D341Med (cell line): ENCODE results near the gene CELF1.
A peak's percentile ranks its signal among the peaks of the same experiment; 100 is the strongest.

Source experiments
- DNase-seq: peaks from one replicate; pipeline ENCODE4 v3.0.0; 2012; ENCODE audit warnings: low spot score

Gene CELF1

DNA sequence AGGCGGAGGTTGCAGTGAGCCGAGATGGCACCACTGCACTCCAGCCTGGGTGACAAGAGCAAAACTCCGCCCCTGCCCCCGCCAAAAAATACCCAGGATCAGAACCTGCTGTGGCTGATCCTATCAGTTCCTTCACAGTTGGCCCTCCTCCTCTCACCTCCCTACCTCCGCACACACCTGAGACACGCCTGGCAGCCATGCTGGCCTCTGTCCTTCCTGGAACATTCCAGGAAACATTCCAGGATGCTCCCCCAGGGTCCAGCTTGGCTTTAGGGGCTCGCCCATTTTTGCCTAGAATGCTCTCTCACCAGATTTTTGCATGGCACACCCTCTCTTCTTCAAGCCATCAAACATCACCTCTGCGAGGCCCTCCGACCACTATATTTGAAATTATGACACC is 106.1 kb downstream of the CELF1 start:
- DNase-seq = no peak

DNA sequence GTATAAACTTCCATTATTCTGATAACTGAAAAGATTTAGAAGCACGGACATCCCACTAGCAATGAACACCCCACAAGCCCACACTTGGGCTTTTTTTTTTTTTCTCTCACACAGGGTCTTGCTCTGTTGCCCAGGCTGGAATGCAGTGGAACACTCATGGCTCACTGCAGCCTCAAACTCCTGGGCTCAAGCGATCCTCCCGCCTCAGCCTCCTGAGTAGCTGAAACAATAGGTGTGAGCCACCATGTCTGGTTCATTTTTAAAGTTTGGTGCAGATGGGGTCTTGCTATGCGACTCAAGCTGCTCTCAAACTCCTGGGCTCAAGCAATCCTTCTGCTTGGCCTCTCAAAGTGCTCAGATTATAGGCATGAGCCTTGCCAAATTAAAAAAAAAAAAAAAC is 107.1 kb downstream of the CELF1 start:
- no peak for DNase-seq

DNA sequence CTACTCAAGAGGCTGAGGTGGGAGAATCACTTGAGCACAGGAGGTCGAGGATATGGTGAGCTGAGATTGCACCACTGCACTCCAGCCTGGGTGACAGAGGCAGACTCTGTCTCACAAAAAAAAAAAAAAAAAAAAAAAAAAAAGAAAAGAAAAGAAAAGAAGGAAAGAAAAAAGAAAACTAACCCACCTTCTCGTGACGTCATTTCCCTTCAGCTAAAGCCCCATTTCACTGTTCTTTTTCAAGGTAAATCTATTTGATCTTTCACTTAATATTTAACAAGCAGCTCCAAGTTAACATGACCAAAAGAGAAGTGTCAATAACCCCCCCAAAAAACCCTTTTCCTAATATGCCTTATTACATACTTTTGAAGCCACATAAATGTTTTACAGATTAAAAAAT is 109.1 kb downstream of the CELF1 start:
- DNase-seq = no peak

DNA sequence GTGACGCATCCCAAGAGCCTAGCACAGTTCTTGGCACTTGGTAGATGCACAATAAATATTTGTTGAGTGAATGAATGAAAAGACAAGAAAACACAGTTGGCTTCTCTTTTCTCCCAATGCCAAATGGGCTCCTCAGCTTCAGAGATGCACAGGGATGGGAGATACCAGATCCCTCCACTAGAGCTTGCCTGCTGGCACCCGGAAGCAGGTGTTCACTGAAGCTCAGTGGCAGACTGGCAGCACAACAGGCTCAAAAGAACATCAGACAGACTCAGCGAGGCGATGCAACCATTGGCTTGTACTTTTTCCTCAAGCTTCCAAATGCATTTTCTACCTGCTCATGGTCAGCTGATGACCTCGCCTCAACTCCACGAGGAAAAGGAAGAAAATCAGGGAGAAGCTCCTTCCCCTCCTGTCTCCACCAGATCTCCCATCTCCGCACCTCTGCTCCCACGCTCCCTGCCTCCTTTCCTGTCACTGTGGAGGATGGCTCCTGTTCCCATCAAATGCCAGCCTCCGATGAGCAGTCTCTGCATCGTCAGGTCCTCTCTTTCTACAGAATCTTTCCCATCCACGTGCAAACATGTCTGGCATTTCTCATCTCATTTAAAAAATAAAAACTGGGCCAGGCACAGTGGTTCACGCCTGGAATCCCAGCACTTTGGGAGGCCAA is 109.8 kb downstream of the CELF1 start:
- peak; percentile 57 for DNase-seq

DNA sequence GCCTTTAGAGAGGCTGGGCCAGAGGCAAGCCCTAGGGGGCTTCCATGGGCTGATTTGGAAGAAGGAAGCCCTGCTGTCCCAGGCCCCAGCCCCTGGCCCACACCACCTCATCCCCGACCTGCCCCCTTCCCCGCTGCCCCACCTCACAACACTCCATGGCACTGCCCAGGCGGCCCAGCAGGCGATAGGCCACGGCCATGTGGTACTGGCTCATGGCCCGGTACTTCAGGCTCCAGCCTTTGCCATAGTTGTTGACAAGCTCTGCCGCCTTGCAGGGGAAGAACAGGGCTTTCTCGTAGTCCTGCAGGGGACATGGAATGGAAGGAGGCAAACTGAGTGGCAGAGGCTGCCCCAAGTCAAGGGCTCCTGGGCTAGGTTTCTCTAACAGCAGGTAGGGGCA is 110.4 kb downstream of the CELF1 start:
- DNase-seq = no peak

DNA sequence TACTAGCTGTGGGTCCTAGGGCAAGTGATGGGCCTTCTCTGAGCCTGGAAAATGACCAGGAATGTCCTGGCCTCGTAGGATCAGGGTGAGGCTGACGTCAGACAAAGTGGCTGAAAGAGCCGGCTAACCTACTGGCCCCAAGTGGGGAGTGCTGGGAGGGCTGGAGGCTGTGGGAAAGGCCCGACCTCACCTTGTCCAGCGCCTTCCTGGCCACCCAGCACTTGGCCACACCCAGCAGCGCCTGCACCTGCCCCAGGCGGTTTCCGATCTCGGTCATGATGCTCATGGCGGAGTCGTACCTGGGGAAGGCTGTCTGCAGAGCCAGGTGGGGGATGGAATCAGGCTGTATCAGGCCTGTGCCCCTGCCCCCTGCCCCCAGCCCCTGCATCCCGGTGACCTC is 111.5 kb downstream of the CELF1 start:
- no peak for DNase-seq

DNA sequence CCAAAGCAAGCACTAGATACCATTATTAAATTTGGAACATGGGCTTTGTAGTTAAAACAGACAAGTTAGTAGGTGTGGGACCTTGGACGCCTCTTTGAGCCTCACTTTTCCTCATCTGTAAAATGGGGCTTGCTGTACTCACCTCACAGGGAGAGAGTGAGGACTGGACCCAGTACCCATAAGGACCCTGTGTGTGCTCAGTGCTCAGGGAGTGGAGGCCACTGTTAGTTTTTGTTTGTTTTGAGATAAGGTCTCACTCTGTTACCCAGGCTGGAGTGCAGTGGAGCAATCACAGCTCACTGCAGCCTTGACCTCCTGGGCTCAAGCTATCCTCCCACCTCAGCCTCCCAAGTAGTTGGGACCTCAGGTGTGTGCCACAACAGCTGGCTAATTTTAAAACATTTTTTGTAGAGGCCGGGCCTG is 112.9 kb downstream of the CELF1 start:
- no peak for DNase-seq

DNA sequence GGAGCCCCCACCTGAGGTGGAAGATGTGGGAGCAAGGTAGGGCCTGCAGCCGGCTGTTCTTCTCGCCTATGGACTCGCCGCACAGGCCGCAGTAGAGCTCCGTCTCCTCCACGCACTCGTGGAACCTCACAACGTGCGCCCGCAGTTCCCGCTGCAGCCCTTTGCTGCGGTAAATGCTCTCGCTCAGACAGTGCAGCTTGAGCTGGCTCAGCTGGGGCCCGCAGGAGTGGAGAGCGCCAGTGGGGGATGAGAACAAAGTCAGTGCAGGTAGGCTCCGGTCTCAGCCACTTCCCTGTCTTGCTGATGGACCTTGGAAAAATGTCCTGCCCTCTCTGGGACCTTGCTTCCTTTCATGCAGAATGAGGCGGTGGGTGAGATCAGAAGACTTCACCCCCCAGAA is 114.2 kb downstream of the CELF1 start:
- DNase-seq = no peak

DNA sequence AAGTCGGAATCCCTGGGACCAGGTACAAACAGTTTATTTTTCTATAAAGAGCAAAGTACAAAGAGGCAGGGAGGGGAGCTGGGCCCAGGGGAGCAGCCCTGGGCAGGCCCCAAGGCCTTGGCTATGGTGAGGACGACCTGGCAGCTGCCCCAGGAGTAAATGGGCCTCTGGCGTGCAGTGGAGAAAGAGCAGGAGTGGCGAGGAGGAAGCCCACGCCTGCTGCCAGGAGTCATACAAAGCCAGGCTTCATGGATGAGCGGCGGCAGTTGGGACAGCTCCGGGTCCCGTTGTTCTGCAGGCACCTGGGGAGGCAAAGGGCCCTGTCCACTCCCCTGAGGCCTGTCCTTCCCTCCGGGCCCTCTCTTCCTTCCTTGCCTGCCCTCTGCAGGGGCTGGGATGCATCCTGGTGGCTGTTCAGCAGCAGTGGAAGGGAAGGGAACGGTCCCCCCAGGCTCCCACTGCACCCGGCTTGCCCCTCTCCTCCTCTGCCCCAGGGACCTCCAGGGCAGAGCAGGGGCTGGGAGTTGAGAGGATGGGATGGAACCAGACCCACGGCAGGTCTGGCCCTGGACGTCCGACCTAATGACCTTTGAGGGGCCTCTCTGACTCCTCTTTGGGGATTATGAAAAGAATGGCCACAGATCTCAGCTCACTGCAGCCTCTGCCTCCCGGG is 115.0 kb downstream of the CELF1 start:
- no peak for DNase-seq

DNA sequence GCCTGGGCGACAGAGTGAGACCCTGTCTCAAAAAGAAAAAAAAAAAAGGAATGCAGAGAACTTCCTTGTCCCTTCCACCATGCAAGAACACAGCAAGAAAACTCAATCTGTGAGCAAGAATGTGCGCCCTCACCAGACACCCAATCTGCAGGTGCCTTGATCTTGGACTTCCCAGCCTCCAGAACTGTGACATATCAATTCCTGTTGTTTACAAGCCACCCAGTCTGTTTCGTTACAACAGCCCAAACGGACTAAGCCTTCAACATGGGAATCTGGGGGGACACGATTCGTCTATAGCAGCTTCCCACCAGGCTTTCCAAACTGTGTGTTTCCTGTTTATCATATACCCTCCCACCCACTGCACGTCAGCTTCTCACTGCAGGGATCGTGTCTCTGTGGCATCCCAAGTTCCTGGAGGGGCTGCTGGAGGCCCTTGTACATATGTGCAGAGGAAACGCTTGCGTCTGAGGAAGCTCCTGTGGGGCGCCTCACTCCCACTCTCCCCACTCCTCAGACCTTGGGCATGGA is 115.7 kb downstream of the CELF1 start:
- no peak for DNase-seq

DNA sequence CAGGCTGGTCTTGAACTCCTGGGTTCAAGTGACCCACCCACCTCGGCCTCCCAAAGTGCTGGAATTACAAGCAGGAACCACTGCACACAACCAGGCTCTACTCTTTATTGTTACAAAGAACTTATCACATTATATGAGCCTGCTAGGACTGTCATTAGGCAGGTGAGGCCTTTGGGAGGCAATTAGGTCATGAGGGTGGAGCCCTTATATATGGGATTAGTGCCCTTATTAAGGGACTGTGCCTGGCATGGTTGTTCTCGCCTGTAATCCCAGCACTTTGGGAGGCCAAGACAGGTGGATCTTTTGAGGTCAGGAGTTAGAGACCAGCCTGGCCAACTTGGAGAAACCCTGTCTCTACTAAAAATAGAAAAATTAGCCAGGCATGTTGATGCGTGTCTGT is 116.2 kb downstream of the CELF1 start:
- no peak for DNase-seq

DNA sequence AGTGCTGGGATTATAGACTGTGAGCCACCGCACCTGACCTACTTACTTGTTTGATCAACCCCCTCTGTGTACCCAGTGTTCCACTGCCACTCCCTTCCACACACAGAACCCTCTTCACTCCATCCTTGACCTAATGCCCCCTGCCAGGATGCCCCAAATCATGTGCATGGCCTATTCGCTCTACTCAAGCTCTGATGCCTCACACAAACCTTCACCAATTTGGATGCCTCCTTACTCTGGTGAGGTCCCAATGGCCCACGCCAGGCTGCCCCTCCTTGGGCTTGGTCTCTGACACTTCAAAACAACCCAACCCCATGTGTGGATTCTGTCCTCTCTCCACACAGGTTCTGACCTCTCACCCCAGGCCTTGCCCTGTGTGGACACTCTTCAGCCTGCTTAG is 117.2 kb downstream of the CELF1 start:
- DNase-seq = no peak

DNA sequence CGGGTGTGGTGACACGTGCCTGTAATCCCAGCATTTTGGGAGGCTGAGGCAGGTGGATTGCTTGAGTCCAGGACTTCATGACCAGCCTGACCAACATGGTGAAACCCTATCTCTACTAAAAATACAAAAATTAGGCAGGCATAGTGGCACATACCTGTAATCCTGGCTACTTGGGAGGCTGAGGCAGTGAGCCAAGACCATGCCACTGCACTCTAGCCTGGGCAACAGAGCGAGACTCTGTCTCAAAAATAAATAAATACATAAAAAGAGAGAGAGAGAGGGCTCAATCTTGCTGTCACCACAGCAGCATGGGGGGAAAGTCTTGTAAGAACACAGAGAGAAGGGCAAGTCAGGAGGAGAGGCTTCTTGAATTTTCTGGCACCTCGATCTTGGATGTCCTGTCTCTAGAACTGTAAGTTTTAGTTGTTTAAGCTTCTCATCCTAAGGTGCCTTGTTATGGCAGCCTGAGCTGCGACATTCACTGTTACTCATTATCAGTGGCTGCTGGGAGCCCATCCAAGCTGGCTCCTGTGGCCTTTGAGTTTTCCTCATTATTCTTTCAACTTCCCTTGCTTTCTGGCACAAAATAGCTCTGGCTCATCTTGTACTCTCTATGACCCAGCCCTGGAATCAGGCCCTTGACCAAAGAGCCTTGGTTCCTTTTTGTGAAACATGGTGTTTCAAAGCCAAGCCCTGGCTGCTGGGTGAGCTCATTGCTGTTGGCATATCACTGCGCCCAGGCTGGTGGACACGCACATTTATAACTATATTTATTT is 118.7 kb downstream of the CELF1 start:
- no peak for DNase-seq

DNA sequence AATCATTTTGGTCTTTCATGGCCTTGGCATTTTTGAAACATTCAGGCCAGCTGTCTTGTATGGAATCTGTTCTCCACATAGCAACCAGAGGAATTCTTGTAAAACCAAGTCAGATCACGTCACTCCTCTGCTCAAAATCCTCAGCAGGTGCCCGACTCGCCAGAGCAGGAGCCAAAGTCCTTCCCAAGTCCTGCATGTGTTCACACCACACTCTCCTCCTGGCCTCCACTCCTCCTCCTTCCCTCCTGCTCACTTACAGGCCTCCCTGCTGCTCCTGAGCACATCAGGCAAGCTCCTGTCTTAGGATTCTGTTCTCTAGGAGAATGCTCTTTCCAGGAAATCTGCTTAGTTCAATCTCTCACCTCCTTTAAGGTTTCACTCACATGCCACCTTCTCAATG is 119.8 kb downstream of the CELF1 start:
- no peak for DNase-seq

DNA sequence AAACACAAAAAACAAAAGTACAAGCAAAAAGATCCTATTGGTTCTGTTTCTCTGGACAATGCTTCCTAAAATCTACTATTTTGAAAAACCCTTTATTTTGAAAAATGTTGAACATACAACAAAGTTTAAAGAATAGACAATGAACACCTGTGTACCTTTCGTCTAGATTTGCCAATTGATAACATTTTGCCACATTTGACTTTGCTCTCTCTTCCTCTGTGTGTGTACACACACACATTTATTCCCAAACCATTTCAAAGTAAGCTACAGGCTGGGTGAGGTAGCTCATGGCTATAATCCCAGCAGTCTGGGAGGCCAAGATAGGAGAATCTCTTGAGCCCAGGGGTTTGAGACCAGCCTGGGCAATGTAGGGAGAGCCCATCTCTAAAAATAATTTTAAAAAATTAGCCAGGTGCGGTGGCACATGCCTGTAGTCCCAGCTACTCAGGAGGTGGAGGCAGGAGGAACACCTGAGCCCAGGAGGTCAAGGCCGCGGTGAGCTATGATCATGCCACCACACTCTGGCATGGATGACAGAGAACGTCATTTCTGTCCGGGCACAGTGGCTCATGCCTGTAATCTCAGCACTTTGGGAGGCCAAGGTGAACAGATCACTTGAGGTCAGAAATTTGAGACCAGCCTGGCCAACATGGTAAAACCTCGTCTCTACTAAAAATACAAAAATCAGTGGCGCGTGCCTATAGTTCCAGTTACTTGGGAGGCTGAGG is 121.4 kb downstream of the CELF1 start:
- no peak for DNase-seq

DNA sequence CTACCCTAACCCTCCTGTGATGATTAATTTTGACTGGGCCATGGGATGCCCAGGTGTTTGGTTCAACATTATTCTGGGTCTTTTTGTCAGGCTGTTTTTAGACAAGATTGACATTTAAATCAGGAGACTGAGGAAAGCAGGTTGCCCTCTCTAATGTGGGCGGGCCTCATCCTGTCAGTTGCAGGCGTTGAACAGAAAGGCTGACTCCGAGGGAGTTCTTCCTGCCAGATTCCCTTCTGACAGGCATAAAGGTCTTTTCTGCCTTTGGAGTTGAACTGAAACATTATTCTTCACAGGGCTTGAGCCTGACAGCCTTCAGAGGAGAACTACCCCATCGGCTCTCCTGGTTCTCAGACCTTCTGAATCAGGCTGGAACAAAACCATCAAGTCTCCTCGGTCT is 122.4 kb downstream of the CELF1 start:
- no peak for DNase-seq

DNA sequence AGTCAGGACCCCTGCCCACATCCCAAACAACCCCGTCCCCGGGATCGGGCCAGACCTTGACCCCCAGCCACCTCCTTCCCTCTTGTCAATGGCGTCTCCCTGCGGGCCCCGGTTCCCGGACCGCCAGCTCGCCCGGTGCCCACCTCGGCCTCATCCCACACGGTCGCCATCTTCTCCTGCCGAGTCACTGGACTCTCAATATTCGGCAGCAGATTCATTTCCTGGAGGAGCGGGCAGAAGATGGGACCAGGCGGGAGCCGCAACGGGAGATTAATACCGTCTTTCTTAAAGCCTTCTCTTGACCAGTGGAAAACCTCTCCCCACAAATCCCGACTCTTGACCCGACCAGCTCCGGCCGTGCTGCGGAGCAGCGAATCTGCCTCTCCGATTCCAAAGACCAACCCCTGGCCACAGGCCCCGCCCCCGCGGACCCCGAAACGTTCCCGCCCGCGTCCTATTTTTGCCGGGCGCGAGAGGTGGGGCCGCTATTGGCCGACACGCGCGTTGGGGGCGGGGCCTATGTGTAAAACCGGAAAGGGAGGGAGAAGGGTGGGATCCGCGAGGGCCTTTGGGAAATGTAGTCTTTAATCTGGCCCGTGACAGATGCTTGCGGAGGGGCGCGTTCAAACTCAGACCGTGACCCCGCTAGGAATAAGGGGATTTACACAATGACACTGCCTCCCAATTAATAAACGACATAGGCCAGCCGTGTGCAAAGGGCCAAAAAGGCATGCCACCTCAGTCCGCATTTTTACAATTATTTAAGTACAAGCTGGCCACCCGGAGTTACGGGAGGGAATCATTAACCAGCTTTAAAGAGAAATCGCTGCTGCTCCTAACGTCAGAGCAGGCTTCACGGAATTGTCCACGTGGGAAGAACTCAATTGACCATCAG is 126.6 kb downstream of the CELF1 start, which contains the start of gene PSMC3:
Gene PSMC3, minus strand, starts transcription at position 378 of the 895 bp plus-strand sequence. Its CDS starts 160 bp downstream, at position 218.
- peak; percentile 97 for DNase-seq

DNA sequence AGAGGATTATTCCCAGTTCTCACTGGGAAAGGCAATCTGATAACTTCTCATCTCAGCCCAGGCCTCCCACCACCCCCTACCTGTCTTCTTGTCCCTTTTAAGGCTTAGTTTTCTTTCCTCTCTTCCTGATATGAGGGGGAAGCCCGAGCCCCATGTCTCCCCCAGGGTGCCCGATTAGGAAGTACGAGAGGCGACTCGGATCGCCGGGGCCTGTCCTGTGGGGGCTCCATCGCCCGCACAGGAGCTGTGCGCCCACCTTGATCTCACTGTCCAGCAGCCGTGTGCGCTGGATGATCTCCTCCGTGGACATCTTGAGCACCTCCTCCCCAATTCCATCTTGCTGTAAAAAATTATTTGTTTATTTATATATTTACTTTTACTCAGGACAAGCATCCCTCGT is 127.3 kb downstream of the CELF1 start:
- DNase-seq = no peak

DNA sequence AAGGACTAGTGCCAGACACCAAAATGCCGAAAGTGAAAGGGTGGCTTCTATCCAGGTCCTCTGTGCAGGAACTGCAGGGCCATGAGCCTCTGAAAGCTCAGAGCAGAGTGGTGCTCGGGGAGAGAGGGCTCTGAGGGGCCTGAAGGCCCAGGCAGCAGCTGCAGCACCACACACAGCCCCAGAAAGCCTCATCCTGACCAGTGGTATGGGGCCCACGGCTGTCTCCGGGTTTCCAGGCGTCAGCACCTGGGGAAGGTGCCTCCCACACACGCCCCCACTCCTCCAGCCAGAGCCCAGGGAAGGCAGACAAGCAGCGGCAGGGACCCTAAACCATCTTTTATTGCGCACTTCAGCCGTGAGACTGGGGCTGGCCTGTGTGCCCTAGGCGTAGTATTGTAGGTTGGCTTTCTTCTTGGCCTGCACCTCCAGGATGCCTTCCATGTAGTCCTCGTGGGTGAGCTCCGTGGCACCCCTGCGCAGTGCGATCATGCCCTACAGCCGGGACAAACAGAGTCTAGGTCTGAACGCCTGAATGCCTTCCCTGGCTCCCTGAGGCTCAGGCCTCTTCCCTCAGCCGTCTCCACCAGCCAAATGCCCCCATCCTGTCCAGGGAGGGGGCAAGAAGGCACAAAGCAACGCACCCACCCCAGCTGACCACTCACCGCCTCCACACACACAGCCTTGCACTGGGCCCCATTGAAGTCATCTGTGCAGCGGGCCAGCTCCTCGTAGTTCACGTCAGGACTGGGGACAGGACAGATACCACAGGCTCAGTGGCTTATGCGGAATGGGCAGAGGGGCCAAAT is 134.3 kb downstream of the CELF1 start:
- DNase-seq = no peak

DNA sequence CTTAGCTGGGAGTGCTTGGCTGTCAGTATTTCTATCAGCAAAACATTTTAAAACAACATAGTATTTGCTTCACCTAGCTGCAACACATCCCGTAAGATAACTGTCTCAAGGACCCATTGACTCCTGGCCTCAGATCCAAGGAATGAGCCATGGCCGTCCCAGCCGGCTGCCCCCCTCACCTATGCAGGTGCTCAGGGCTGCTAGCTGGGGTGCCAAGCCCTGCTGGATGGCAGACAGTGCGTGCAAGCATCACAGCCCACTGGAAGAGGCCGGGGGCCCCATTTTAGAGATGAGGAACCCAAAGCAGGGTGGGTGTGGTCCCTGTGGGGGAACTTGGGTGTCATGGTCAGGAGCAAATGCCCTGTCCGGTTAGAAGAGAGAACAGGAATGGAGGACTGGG is 135.2 kb downstream of the CELF1 start:
- no peak for DNase-seq
